ENCODE data around the gene HEATR5B. TPM values are rescaled to one million over a fixed set of nuclear protein-coding genes. Genes with fewer than 3 reads are reported as not detected.

HEATR5B gene
- total RNA-seq, 1 experiment from 2014 or later, result 14.5 TPM

- DNase-seq (ENCODE audit: unreplicated experiment), result no peak
- CTCF ChIA-PET, result no interaction called here
- POLR2A ChIA-PET, result no interaction called here
- Mint-ChIP-seq H3K4me1 (ENCODE audit: insufficient read depth, unreplicated experiment) (no peaks in the 10 kb centered on the region), H3K36me3 (ENCODE audit: insufficient read depth, unreplicated experiment) (peaks cover 87% of the 10 kb centered on the region), H3K9me3 (ENCODE audit: unreplicated experiment) (no peaks in the 10 kb centered on the region), H3K4me3 (ENCODE audit: unreplicated experiment) (no peak overlapping the region), H3K27ac (ENCODE audit: low read depth, unreplicated experiment) (no peak overlapping the region), H3K27me3 (ENCODE audit: insufficient read depth, unreplicated experiment) (no peaks in the 10 kb centered on the region)
- BruUV-seq (replicated peaks), result no TSS peak
- no peak for TF ChIP-seq CTCF (IDR thresholded peaks at IDR 0.05; ENCODE audit: unreplicated experiment)
- intact Hi-C loops (cut with micrococcal nuclease), result no loop called here
These were observed 23.7 kb downstream of the HEATR5B start for GRCh38 chr2:37060446-37060845.

GRCh38 chr2:37059841-37060240, 24.3 kb downstream of the HEATR5B start:
- Mint-ChIP-seq H3K27me3 (ENCODE audit: insufficient read depth, unreplicated experiment) (no peaks in the 10 kb centered on the region), H3K4me3 (ENCODE audit: unreplicated experiment) (no peak overlapping the region), H3K4me1 (ENCODE audit: insufficient read depth, unreplicated experiment) (no peaks in the 10 kb centered on the region), H3K27ac (ENCODE audit: low read depth, unreplicated experiment) (no peak overlapping the region), H3K36me3 (ENCODE audit: insufficient read depth, unreplicated experiment) (peaks cover 87% of the 10 kb centered on the region), H3K9me3 (ENCODE audit: unreplicated experiment) (no peaks in the 10 kb centered on the region)
- no peak for TF ChIP-seq CTCF (IDR thresholded peaks at IDR 0.05; ENCODE audit: unreplicated experiment)
- intact Hi-C loops (cut with micrococcal nuclease), result no loop called here
- CTCF ChIA-PET, result interaction anchor here (0.5 kb wide), 1 partner anchor 61 kb away, joined by 3 read pairs; no protein-coding TSS in a partner anchor
- BruUV-seq (replicated peaks), result no TSS peak
- no peak for DNase-seq (ENCODE audit: unreplicated experiment)
- POLR2A ChIA-PET, result no interaction called here

- no peak for TF ChIP-seq CTCF (IDR thresholded peaks at IDR 0.05; ENCODE audit: unreplicated experiment)
- POLR2A ChIA-PET, result interaction anchor here (0.5 to 1.7 kb wide), 4 partner anchors 9 to 100 kb away, joined by 3 to 4 read pairs (median 4); no protein-coding TSS in a partner anchor
- intact Hi-C loops (cut with micrococcal nuclease), result no loop called here
- CTCF ChIA-PET, result interaction anchor here (0.6 to 1.1 kb wide), 2 partner anchors 33 to 242 kb away, joined by 3 to 4 read pairs; no protein-coding TSS in a partner anchor
- no TSS peak for BruUV-seq (replicated peaks)
- peak; percentile 21 for DNase-seq (ENCODE audit: unreplicated experiment)
- no peak overlapping the region for H3K4me3 Mint-ChIP-seq (ENCODE audit: unreplicated experiment)
- H3K27me3 Mint-ChIP-seq (ENCODE audit: insufficient read depth, unreplicated experiment), result no peaks in the 10 kb centered on the region
- H3K36me3 Mint-ChIP-seq (ENCODE audit: insufficient read depth, unreplicated experiment), result peaks cover 81% of the 10 kb centered on the region
- H3K27ac Mint-ChIP-seq (ENCODE audit: low read depth, unreplicated experiment), result no peak overlapping the region
- H3K4me1 Mint-ChIP-seq (ENCODE audit: insufficient read depth, unreplicated experiment), result peaks cover 5% of the 10 kb centered on the region
- no peaks in the 10 kb centered on the region for H3K9me3 Mint-ChIP-seq (ENCODE audit: unreplicated experiment)
These were observed 31.4 kb downstream of the HEATR5B start for GRCh38 chr2:37052600-37053332.

GRCh38 chr2:37039580-37039979, 44.6 kb downstream of the HEATR5B start:
- Mint-ChIP-seq H3K9me3 (ENCODE audit: unreplicated experiment) (no peaks in the 10 kb centered on the region), H3K4me3 (ENCODE audit: unreplicated experiment) (no peak overlapping the region), H3K27me3 (ENCODE audit: insufficient read depth, unreplicated experiment) (no peaks in the 10 kb centered on the region), H3K4me1 (ENCODE audit: insufficient read depth, unreplicated experiment) (no peaks in the 10 kb centered on the region), H3K36me3 (ENCODE audit: insufficient read depth, unreplicated experiment) (peaks cover 51% of the 10 kb centered on the region), H3K27ac (ENCODE audit: low read depth, unreplicated experiment) (no peak overlapping the region)
- intact Hi-C loops (cut with micrococcal nuclease), result no loop called here
- no peak for TF ChIP-seq CTCF (IDR thresholded peaks at IDR 0.05; ENCODE audit: unreplicated experiment)
- BruUV-seq (replicated peaks), result no TSS peak
- CTCF ChIA-PET, result no interaction called here
- no peak for DNase-seq (ENCODE audit: unreplicated experiment)
- POLR2A ChIA-PET, result interaction anchor here (1.1 kb wide), 1 partner anchor 11 kb away, joined by 3 read pairs; no protein-coding TSS in a partner anchor
